ENCODE results near the gene FOSL2. TPM values are rescaled to one million over a fixed set of nuclear protein-coding genes. Genes with fewer than 3 reads are reported as not detected.
"Not testable (repeated sequence)": the region's sequence is repeated elsewhere in the genome, so short reads cannot be mapped to it uniquely, and the experiment has no call there.

FOSL2 gene
- total and polyA plus RNA-seq, 8 donors: 10.0 to 39.1 (median 21.1) TPM

- Histone ChIP-seq H3K4me1 (no peaks in the 10 kb centered on the region), H3K36me3 (no peaks in the 10 kb centered on the region), H3K9me3 (no peaks in the 10 kb centered on the region), H3K27ac (no peak overlapping the region), H3K4me3 (no peak overlapping the region), H3K27me3 (no peaks in the 10 kb centered on the region)
- ATAC-seq: peak in 3 of 4 donors; percentile 61 to 73 (median 64)
- FAIRE-seq: no peak
- no peak for DNase-seq
- 65 to 73% methylated on average over 19 of the region's 19 CpGs for WGBS, 2 donors
- TF ChIP-seq CTCF (IDR thresholded peaks at IDR 0.05): no peak
- intact Hi-C loops (cut with DNase I): no loop called here
These were observed 26.0 kb upstream of the FOSL2 start for GRCh38 chr2:28366496-28367282.

- Histone ChIP-seq H3K4me1 (no peaks in the 10 kb centered on the region), H3K27ac (no peak overlapping the region), H3K9me3 (no peaks in the 10 kb centered on the region), H3K27me3 (no peaks in the 10 kb centered on the region), H3K36me3 (no peaks in the 10 kb centered on the region), H3K4me3 (no peak overlapping the region)
- intact Hi-C loops (cut with DNase I): no loop called here
- DNase-seq (no peak), FAIRE-seq (no peak), ATAC-seq (no peak)
- no peak for TF ChIP-seq CTCF (IDR thresholded peaks at IDR 0.05)
- 84 to 86% methylated on average over 18 to 19 of the region's 19 CpGs for WGBS, 2 donors
These were observed 24.8 kb upstream of the FOSL2 start for GRCh38 chr2:28367667-28368356.

GRCh38 chr2:28368357-28368798 lies 24.3 kb upstream of the FOSL2 start:
- Histone ChIP-seq H3K36me3 (no peaks in the 10 kb centered on the region), H3K27me3 (no peaks in the 10 kb centered on the region), H3K4me3 (no peak overlapping the region), H3K27ac (no peak overlapping the region), H3K9me3 (no peaks in the 10 kb centered on the region), H3K4me1 (no peaks in the 10 kb centered on the region)
- WGBS, 2 donors: 78 to 85% methylated on average over 9 of the region's 9 CpGs
- ATAC-seq (no peak), DNase-seq (no peak), FAIRE-seq (no peak)
- intact Hi-C loops (cut with DNase I): no loop called here
- TF ChIP-seq CTCF (IDR thresholded peaks at IDR 0.05): no peak

- no peaks in the 10 kb centered on the region for H3K36me3 ChIP-seq
- no peaks in the 10 kb centered on the region for H3K4me1 ChIP-seq
- DNase-seq (no peak), FAIRE-seq (no peak), ATAC-seq (no peak)
- H3K4me3 ChIP-seq: no peak overlapping the region
- no peaks in the 10 kb centered on the region for H3K27me3 ChIP-seq
- no peak overlapping the region for H3K27ac ChIP-seq
- 66 to 71% methylated on average over 5 of the region's 5 CpGs for WGBS, 2 donors
- no peaks in the 10 kb centered on the region for H3K9me3 ChIP-seq
- intact Hi-C loops (cut with DNase I): no loop called here
- TF ChIP-seq CTCF (IDR thresholded peaks at IDR 0.05): no peak
These were observed 23.3 kb upstream of the FOSL2 start for GRCh38 chr2:28369358-28369757.

DNA sequence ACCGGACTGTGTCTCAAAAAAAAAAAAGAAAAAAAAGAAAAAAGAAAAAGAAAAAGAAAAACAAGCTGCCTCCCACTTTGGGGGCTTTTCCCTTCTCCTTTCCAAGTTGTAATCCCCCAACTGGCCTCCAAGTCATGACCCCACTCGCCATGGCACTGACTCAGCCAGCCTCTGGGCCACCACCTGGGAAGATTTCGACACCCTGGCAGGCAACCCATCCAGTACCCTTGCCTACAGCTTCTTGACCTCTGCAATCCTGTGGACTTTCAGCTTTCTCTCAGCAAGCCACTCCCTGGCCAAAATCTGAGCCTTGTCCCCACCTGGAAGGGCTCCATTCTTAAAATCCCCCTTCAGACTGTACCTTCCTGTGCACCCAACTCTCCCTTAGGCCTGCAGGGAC lies 22.3 kb upstream of the FOSL2 start:
- intact Hi-C loops (cut with DNase I): no loop called here
- FAIRE-seq: no peak
- no peaks in the 10 kb centered on the region for H3K9me3 ChIP-seq
- no peaks in the 10 kb centered on the region for H3K4me1 ChIP-seq
- no peak for DNase-seq
- no peaks in the 10 kb centered on the region for H3K27me3 ChIP-seq
- H3K27ac ChIP-seq: no peak overlapping the region
- no peak for ATAC-seq
- H3K36me3 ChIP-seq: no peaks in the 10 kb centered on the region
- WGBS, 2 donors: 88 to 90% methylated on average over 3 of the region's 3 CpGs
- H3K4me3 ChIP-seq: no peak overlapping the region
- no peak for TF ChIP-seq CTCF (IDR thresholded peaks at IDR 0.05)

GRCh38 chr2:28371728-28372127 lies 20.9 kb upstream of the FOSL2 start:
- DNase-seq; H3K27ac ChIP-seq; H3K27me3 ChIP-seq; H3K36me3 ChIP-seq; H3K4me1 ChIP-seq; H3K4me3 ChIP-seq; ATAC-seq; H3K9me3 ChIP-seq; FAIRE-seq; intact Hi-C loops (cut with DNase I): not testable (repeated sequence)
- 81 to 86% methylated on average over 4 of the region's 4 CpGs for WGBS, 2 donors

All from pancreas (tissue), 10 donors.